Measurements from ENCODE around the gene MX2.

Gene MX2

DNA sequence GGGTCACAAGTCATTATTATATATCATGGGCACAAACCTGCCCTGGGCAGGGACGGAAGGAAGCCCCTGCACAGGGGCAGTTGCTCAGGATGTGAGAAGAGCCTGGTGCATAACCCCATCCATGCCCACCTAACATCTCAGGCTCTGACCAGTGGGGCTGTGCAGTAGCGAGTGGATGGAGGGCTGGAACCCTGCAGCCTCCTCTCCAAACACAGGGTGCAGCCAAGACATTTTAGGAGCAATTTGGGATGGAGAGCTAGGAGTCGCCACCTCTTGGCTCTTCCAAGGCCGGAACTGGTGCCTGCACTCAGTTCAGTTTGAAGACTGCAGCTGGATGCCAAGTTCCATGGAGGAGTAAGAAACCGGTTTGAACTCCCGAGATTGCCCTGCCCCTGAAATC lies 67.0 kb downstream of the MX2 start:
- FAIRE-seq (no peak), DNase-seq (ENCODE audit: insufficient read length, low spot score) (no peak)
- TF ChIP-seq, protein P1, sequence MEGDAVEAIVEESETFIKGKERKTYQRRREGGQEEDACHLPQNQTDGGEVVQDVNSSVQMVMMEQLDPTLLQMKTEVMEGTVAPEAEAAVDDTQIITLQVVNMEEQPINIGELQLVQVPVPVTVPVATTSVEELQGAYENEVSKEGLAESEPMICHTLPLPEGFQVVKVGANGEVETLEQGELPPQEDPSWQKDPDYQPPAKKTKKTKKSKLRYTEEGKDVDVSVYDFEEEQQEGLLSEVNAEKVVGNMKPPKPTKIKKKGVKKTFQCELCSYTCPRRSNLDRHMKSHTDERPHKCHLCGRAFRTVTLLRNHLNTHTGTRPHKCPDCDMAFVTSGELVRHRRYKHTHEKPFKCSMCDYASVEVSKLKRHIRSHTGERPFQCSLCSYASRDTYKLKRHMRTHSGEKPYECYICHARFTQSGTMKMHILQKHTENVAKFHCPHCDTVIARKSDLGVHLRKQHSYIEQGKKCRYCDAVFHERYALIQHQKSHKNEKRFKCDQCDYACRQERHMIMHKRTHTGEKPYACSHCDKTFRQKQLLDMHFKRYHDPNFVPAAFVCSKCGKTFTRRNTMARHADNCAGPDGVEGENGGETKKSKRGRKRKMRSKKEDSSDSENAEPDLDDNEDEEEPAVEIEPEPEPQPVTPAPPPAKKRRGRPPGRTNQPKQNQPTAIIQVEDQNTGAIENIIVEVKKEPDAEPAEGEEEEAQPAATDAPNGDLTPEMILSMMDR (IDR thresholded peaks at IDR 0.05; ENCODE audit: insufficient read depth, missing control alignments) = no peak

GRCh38 chr21:41429305-41429704 lies 67.5 kb downstream of the MX2 start:
- FAIRE-seq (no peak), DNase-seq (ENCODE audit: insufficient read length, low spot score) (no peak)
- TF ChIP-seq, protein P1 (IDR thresholded peaks at IDR 0.05; ENCODE audit: insufficient read depth, missing control alignments) = no peak

DNA sequence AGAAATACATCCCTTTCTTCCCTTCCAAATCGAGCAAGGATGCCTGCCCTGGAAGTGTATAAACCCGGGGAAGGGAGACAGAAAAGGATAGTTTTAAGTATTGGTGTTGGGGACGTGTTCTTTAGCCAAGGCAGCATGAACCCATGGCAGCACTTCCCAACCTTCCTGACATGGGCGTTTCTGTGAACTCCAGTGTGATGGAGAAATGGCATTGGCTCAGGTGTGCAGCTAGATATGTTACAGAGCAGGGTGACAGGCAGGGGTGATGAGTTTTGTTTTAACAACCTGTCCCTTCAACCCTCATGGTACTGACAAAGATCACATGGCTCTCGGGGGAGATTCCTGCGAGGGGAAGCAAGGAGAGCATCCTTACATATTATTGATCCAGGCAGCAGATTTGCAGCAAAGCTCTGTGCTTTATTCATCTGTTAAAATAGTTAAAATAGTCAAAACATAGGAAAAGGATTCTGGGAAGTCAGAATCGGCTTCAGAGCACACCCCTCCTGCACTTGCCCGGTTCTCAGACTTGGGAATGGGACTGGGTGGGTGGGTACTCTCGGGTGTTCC lies 68.2 kb downstream of the MX2 start:
- FAIRE-seq = no peak
- no peak for DNase-seq (ENCODE audit: insufficient read length, low spot score)
- TF ChIP-seq, protein P1 (IDR thresholded peaks at IDR 0.05; ENCODE audit: insufficient read depth, missing control alignments) = no peak

- TF ChIP-seq, protein P1 (IDR thresholded peaks at IDR 0.05; ENCODE audit: insufficient read depth, missing control alignments) = no peak
- FAIRE-seq (no peak), DNase-seq (ENCODE audit: insufficient read length, low spot score) (no peak)
These were observed 70.1 kb downstream of the MX2 start for GRCh38 chr21:41431788-41432548.

DNA sequence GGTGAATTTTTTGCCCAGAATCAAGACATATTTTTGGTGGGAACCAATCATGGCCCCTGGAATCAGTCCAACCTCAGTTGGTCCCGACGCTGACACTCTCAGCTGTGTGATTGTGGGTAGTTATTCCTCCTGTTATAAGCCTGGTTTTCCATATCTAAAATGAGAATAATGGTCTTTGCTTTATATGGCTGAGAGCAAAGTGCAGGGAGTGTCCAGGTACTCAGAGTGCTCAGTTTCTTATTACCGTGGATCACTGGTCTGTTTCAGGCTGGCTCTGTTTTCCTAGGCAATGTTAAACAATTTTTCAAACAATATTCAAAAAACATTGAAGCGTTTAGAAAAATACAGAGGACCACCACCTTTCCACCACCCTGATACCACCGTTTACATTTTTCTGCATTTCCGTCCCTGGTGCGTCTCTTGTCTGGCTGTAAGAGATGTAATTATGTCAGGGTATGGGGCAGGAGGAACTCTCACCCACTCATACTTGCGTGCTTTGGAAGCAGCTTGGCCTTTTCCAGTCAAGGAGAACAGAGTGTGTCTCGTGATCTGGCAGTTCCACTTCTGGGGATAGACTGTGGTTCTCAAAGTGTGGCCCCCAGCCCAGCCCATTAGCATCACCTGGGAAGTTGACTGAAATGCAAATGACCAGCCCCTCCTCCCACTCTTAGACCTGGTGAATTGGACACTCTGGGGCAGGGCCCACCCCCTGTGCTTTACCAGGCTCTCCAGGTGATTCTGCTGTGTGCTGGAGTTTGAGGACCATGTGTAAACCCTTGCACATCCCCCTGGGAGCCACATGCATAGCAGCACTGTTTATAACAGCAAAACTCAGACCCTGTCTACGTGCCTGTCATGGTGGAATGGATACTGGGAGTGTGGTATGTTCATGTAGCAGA lies 71.0 kb downstream of the MX2 start:
- DNase-seq (ENCODE audit: insufficient read length, low spot score) (no peak), FAIRE-seq (no peak)
- TF ChIP-seq, protein P1 (IDR thresholded peaks at IDR 0.05; ENCODE audit: insufficient read depth, missing control alignments) = no peak

- FAIRE-seq (no peak), DNase-seq (ENCODE audit: insufficient read length, low spot score) (no peak)
- TF ChIP-seq, protein P1 (IDR thresholded peaks at IDR 0.05; ENCODE audit: insufficient read depth, missing control alignments) = no peak
These were observed 71.7 kb downstream of the MX2 start for GRCh38 chr21:41433566-41433965.
